SU-DHL-6 (cell line): Measurements from ENCODE around the gene GCC1.

Experiments
- CTCF ChIP-seq: fragments of 200-600 bp; sonication (generic); IDR thresholded peaks from one replicate; pipeline ENCODE4 v1.5.1; 2017; ENCODE audit warnings: antibody characterized with exemption, mild to moderate bottlenecking, low read length, moderate library complexity; ENCODE audit not compliant: insufficient read depth, poor library complexity, severe bottlenecking
- EZH2phosphoT487 ChIP-seq: fragments of 200-600 bp; sonication (generic), shearing (Covaris generic); conservative IDR thresholded peaks from 2 replicates; pipeline ENCODE4 v1.6.1; 2018; ENCODE audit warnings: mild to moderate bottlenecking, antibody characterized with exemption, low read length, moderate library complexity, mixed read lengths

DNA sequence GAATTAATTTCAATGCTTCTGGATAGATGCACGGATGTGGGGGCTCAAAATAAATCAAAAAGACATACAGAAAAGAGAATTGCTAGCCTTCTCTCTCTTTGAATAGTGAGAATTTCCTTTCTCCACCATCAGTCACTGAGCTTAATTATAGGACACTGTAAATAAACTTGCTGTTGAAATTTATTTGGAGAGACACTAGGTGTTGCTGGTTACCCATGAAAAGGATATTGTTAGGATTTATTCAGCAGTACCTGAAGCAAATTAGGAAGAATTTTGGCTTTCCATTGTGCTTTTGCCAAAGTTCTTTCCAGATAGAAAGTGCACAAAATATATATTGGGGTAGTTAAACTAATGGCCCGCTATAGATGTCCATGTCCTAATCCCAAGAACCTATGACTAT lies 27.6 kb downstream of the GCC1 start:
- no peak for TF ChIP-seq CTCF
- no peak for TF ChIP-seq EZH2phosphoT487
